ENCODE measurements around the gene TRPV2. TPM values are rescaled to one million over a fixed set of nuclear protein-coding genes. Genes with fewer than 3 reads are reported as not detected.
A peak's percentile ranks its signal among the peaks of the same experiment; 100 is the strongest.

The TRPV2 gene
- total RNA-seq, 2 donors from 2014 or later, result 35.4 to 74.9 TPM

DNA sequence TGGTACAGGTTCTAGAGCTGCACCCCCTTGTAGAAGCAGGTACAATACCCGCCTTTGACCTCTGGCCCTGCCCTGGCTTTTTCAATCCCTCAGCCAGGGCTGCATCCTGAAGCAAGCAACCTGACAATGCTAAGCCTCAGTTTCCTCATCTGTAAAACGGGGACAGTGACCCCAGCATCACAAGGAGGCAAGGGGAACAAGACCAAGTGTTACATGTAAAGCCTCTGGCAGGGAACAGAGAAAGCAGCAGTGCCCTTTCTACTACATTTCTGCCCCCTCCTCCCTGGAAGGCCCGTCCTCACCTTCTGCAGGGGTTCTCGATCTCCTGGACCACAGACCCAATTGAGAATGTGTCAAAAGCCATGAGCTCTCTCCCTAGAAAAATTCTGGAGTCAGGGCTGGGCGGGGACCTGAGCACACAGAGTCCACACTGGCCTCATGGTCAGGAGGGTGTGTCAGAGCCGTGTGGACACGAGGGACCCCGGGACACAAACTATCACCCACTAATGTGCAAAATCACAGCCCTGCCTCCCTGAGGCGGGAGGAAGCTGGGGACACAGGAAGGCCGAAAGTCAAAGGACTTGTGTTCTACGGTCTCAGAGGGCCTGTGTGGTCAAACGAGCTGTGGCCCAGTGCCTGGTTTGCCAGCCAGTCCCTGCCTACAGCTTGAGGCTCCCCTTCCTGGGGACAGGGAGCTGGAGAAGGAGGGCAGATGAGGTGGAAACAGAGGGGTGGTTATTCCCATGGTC lies 49.1 kb downstream of the TRPV2 start:
- H3K27ac Mint-ChIP-seq, result no peak overlapping the region
- H3K4me1 Mint-ChIP-seq, result no peaks in the 10 kb centered on the region
- H3K27me3 Mint-ChIP-seq, result no peaks in the 10 kb centered on the region
- no peaks in the 10 kb centered on the region for H3K36me3 Mint-ChIP-seq (ENCODE audit: low read depth)
- no peaks in the 10 kb centered on the region for H3K9me3 Mint-ChIP-seq
- ATAC-seq (replicated peaks), result no peak
- H3K4me3 Mint-ChIP-seq, result no peak overlapping the region

DNA sequence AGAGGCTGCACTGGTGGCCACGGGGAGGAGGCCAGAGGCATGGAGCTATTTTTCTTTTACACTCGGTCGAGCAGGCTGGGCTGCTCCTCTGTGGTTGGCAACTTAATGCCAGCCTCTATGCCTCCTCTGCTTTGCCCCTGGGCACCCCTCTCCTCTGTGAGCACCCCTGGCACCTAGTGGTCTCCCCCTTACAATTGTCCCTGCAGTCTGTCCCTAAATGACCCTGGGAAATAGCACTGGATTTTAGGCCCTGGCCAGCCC lies 49.6 kb downstream of the TRPV2 start:
- Mint-ChIP-seq H3K27me3 (no peaks in the 10 kb centered on the region), H3K36me3 (ENCODE audit: low read depth) (no peaks in the 10 kb centered on the region), H3K4me3 (no peak overlapping the region), H3K27ac (no peak overlapping the region), H3K9me3 (no peaks in the 10 kb centered on the region), H3K4me1 (no peaks in the 10 kb centered on the region)
- ATAC-seq (replicated peaks), result no peak

DNA sequence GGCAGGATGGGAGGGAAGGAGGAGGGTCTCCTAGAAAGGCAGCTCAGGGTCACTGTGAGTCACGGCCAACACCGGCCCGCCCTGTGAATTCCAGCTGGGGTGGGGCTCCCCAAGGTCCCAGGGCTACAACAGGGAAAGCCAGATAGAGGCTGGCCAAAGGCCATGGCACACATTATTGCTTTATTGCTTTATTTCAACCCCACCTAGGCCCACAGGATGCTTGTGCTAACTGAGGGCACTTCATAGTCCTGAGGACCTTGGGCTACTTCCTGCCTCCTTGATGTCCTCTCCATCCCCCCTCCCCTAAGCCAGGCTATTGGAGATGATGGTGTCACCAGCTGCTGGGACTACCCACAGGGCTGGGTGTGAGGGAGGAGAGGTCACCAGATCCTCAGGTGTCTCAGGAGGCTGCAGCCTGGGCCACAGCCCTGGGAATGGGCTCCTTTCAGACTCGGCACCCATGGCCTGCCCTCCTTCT lies 50.5 kb downstream of the TRPV2 start:
- Mint-ChIP-seq H3K9me3 (no peaks in the 10 kb centered on the region), H3K4me1 (no peaks in the 10 kb centered on the region)
- no peak for ATAC-seq (replicated peaks)

DNA sequence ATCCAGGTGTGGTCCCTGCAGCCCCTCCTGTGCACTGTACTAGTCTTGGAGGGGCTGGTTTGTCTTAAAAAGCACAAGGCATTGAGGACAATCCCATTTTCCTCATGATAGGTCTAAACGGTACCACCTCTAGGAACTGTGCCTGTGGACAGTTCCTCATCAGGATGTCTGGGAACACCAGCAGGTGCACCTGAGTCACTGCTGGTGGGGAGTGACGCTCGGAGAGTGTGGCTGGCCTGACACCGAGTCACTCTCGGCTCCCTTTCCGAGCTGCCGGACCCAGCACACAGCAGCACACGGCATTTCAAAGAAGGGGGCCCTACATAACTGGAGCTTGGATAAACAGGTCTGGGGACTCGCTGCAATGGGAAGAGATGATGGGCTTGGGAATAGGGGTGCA lies 51.0 kb downstream of the TRPV2 start:
- Mint-ChIP-seq H3K27ac (no peak overlapping the region), H3K4me3 (no peak overlapping the region), H3K36me3 (ENCODE audit: low read depth) (no peaks in the 10 kb centered on the region), H3K27me3 (no peaks in the 10 kb centered on the region), H3K9me3 (no peaks in the 10 kb centered on the region), H3K4me1 (no peaks in the 10 kb centered on the region)
- ATAC-seq (replicated peaks), result no peak

More for the DNA sequence above, 50.5 kb downstream of the TRPV2 start:
- Mint-ChIP-seq H3K27ac (no peak overlapping the region), H3K4me3 (no peak overlapping the region), H3K27me3 (no peaks in the 10 kb centered on the region), H3K36me3 (ENCODE audit: low read depth) (no peaks in the 10 kb centered on the region)

DNA sequence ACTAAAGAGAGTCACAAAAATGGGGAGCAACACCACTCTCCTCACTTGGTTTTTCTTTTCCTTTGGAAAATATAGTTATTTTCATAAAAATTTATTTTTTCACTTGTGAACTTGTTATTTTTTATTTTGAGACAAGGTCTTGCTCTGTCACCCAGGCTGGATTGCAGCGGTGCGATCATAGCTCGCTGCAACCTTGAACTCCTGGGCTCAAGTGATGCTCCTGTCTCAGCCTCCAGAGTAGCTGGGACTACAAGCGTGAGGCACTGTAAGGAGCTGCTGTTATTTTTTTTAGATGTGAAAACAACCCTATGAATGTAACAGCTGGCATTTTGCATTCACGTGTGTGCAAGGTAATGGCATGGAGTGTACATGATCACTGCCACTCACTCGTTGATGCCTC lies 51.7 kb downstream of the TRPV2 start:
- ATAC-seq (replicated peaks), result no peak
- Mint-ChIP-seq H3K4me1 (no peaks in the 10 kb centered on the region), H3K27ac (no peak overlapping the region), H3K27me3 (no peaks in the 10 kb centered on the region), H3K4me3 (no peak overlapping the region), H3K9me3 (no peaks in the 10 kb centered on the region), H3K36me3 (ENCODE audit: low read depth) (no peaks in the 10 kb centered on the region)

DNA sequence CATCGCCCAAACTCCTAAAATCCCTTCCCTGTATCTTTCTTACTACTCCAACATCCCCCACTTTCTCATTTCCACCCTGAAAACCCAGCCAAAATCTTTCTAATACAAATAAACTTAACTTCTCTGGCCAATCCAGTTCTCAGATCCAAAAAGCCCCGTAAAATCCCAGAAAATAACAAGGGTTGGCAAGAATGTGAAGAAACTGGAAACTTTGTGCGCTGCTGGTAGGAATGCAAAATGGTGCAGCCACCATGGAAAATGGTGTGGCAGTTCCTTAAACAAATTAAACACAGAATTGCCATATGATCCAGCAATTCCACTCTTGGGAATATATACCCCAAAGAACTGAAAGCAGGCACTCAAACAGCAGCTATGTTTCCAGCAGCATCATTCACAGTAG lies 52.5 kb downstream of the TRPV2 start:
- no peaks in the 10 kb centered on the region for H3K36me3 Mint-ChIP-seq (ENCODE audit: low read depth)
- no peak overlapping the region for H3K4me3 Mint-ChIP-seq
- no peaks in the 10 kb centered on the region for H3K4me1 Mint-ChIP-seq
- no peak for ATAC-seq (replicated peaks)
- H3K27ac Mint-ChIP-seq, result no peak overlapping the region
- H3K27me3 Mint-ChIP-seq, result no peaks in the 10 kb centered on the region
- no peaks in the 10 kb centered on the region for H3K9me3 Mint-ChIP-seq

DNA sequence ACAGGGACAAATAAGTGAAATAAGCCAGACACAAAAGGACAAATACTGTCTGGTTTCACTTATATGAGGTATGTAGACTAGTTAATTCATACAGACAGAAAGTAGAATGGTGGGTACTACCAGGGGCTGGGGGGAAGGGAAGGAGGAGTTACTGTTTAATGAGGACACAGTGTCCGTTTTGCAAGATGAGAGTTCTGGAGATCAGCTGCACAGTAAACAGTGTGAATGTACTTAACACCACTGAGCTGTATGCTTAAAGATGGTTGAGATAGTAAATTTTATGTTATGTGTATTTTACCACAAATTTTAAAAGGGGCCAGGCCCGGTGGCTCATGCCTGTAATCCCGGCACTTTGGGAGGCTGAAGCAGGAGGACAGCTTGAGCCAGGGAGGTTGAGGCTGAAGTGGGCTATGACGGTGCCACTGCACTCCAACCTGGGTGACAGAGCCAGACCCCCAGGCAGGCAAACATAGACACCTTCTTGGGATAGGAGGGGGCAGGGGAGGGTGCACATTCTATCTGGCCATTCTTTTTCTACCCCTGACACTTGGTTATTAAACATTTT lies 53.1 kb downstream of the TRPV2 start:
- Mint-ChIP-seq H3K36me3 (ENCODE audit: low read depth) (no peaks in the 10 kb centered on the region), H3K9me3 (no peaks in the 10 kb centered on the region), H3K4me3 (no peak overlapping the region), H3K4me1 (no peaks in the 10 kb centered on the region), H3K27me3 (no peaks in the 10 kb centered on the region), H3K27ac (no peak overlapping the region)
- no peak for ATAC-seq (replicated peaks)

DNA sequence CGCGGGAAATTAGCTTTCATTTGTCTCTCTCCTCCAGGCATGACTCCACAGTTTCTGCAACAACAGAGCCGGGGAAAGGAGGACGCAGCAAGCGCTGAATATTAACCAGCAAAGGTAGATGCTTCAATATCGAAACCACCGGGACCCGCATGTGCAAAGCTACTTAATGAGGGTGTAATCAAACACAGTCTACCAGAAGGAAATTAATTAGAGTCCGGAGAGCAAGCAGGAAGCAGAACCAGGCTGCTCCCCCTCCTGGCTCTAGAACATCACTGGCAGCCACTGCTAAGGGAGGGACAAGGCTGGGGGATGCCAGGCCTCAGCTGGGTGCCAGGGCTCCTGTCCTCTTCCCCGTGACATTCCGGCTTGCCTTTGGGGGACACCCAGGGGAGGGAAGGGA lies 54.9 kb downstream of the TRPV2 start:
- H3K27me3 Mint-ChIP-seq, result no peaks in the 10 kb centered on the region
- H3K9me3 Mint-ChIP-seq, result no peaks in the 10 kb centered on the region
- H3K36me3 Mint-ChIP-seq (ENCODE audit: low read depth), result no peaks in the 10 kb centered on the region
- ATAC-seq (replicated peaks), result no peak
- H3K4me1 Mint-ChIP-seq, result no peaks in the 10 kb centered on the region
- no peak overlapping the region for H3K4me3 Mint-ChIP-seq
- H3K27ac Mint-ChIP-seq, result no peak overlapping the region

DNA sequence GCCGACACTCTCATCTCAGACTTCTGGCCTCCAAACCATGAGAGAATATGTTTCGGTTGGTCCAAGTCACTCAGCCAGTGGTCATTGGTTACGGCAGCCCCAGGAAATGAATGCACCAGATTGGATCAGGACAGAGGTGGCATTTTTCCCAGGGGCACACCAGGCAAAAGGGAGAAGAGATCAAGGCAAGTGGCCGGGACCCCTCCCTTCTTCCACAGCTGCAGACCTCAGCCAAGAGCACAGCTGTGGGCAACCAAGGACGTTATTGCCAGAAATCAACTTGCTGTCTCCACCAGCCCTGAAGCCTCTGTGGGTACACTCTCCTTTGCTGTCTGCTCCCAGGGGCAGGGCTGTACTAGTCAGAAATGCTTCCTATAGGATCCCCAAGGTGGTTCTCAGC lies 55.9 kb downstream of the TRPV2 start:
- ATAC-seq (replicated peaks), result no peak
- H3K9me3 Mint-ChIP-seq, result no peaks in the 10 kb centered on the region
- H3K4me1 Mint-ChIP-seq, result no peaks in the 10 kb centered on the region
- H3K36me3 Mint-ChIP-seq (ENCODE audit: low read depth), result no peaks in the 10 kb centered on the region
- no peaks in the 10 kb centered on the region for H3K27me3 Mint-ChIP-seq
- H3K27ac Mint-ChIP-seq, result peak overlapping the region; percentile 31
- H3K4me3 Mint-ChIP-seq, result no peak overlapping the region

DNA sequence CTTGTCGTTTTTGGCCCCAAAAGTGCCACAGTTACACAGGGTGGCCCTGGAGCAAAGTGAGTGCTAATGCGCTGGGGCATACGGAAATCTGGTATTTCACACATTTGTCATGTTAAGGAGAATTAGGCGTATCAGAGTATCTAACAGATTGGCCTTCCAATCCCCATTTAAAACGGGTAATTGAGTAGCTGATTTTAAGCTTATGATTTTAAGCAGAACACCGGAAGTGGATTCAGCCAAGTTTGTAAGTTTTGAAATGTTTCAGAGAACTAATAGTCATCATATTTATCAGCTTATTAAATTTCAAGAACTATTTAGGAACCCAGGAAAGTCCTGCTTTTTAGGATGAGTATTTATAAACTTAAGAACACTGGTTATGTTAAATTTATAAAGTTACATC lies 57.2 kb downstream of the TRPV2 start:
- Mint-ChIP-seq H3K27me3 (no peaks in the 10 kb centered on the region), H3K4me3 (no peak overlapping the region), H3K27ac (no peak overlapping the region), H3K36me3 (ENCODE audit: low read depth) (no peaks in the 10 kb centered on the region), H3K9me3 (no peaks in the 10 kb centered on the region), H3K4me1 (no peaks in the 10 kb centered on the region)
- ATAC-seq (replicated peaks), result no peak

DNA sequence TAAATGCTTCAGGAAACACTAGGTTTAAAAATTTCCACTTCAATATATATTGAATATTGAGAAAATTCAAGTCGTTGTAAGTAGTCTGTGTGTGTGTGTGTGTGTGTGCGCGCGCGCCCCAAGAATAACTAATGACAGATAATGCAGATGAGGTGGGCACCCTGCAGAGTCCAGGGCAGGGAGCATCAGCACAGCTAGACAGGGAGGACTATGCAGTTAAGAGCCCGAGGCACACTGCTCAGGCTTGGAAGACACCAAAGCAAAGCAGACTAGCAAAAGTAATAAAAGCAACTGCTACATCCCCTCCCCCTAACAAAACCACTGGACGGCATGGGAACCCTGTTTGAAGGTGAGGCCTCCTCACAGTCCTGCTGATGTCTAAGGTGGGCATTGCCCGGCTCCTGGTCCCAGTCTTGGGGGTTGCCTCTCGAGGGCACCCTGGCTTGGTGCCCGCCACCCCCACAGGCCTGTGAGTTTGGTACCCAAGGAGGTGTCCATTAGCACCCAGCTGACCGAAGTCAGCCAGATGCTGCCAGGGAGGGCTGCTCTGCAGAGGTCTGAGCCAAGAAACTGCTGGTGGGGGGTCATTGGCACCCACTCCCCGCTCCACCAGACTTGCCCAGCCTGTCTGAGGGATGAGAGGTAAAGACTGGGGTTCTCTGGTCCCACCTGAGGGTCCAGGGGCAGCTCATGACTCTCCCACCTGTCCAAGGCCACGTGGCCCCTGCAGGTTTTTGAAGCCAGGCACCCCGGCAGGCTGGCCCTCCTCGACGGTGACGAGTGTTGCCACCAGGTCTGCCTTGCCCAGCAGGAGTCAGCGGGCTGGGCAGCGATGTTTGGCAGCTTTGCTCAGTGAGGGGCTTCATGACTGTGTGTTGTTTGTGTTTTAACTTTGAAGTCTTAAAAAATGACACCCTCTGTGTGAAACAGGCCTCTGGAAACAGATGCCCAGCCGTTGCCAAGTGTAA lies 58.0 kb downstream of the TRPV2 start:
- Mint-ChIP-seq H3K9me3 (no peaks in the 10 kb centered on the region), H3K4me1 (no peaks in the 10 kb centered on the region), H3K4me3 (no peak overlapping the region), H3K27me3 (no peaks in the 10 kb centered on the region), H3K36me3 (ENCODE audit: low read depth) (no peaks in the 10 kb centered on the region), H3K27ac (no peak overlapping the region)
- ATAC-seq (replicated peaks), result no peak

DNA sequence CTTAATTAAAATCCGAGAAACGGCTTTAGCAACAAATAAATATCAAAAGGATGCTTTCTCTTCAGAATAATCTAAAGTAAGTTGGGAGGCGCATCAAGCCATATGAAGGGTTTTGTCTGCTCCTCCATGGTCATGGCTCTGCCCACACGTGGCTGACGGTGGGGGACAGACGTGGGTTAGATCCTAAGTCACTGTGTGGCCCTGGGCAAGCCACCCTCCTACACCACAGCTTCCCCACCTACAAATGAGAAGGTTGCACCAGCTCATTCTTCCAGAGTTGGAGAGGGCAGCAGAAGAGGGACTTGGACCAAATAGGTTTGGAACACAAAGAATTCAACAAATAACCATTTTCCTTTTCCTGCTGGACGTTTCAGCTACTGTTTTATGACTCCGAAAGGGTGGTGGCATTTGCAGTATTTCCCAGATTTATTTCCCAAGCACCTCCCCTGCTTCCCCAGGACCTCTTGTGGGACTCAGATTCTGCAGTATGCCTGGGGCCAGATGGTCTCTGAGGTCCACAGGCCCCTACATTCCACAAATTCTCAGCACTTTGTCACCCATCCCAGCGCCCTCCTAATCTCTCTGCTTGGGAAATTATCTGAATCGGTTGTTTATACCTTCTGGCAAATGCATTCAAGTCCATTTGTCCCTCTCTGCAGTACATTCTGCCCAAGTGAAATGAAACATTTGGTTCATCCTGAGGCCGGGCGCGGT lies 58.8 kb downstream of the TRPV2 start:
- no peak for ATAC-seq (replicated peaks)
- Mint-ChIP-seq H3K4me1 (no peaks in the 10 kb centered on the region), H3K9me3 (no peaks in the 10 kb centered on the region), H3K4me3 (no peak overlapping the region), H3K27me3 (no peaks in the 10 kb centered on the region), H3K27ac (no peak overlapping the region), H3K36me3 (ENCODE audit: low read depth) (no peaks in the 10 kb centered on the region)

DNA sequence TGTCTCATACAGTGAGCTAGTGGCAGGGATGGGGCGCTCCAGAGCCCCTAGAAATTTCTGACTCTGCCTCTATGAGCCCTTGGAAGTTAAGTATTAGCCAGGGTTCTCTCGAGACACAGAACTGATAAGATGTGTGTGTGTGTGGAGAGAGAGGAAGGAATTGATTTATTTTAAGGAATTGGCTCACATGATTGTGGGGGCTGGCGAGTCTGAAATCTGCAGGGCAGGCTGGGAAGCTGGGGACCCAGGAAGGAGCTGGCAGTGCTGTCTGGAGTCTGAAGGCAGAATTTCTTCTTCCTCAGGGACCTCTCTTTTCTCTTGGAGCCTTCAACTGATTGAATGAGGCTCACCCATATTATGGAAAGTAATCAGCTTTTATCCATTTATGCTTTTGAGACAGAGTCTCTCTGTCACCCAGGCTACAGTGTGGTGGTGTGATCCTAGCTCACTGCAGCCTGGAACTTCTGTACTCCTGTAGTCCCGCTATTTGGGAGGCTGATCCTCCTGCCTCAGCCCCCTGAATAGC lies 59.9 kb downstream of the TRPV2 start:
- Mint-ChIP-seq H3K4me1 (no peaks in the 10 kb centered on the region), H3K9me3 (no peaks in the 10 kb centered on the region), H3K36me3 (ENCODE audit: low read depth) (no peaks in the 10 kb centered on the region), H3K4me3 (no peak overlapping the region), H3K27me3 (no peaks in the 10 kb centered on the region), H3K27ac (no peak overlapping the region)
- ATAC-seq (replicated peaks), result no peak

DNA sequence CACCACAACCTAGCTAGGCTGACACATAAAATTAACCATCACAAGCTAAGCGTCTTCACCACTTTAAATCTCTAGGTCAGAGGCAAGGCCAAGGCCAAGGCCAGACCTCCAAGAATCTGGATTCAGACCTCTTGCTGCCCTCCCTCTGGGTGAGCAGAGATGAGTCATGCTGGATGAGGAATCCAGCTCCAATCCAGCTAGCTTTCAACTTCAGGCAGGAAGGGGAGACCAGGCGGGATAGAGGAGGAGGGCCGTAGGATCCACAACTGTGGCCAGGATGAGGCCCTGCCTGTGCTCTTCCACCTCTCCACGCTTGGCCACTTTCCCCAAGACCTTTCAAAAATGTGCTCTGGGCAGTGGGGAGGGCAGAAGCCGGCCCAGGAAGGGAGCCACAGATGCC lies 61.9 kb downstream of the TRPV2 start:
- Mint-ChIP-seq H3K36me3 (ENCODE audit: low read depth) (no peaks in the 10 kb centered on the region), H3K9me3 (no peaks in the 10 kb centered on the region), H3K4me1 (no peaks in the 10 kb centered on the region), H3K27ac (no peak overlapping the region), H3K4me3 (no peak overlapping the region), H3K27me3 (no peaks in the 10 kb centered on the region)
- no peak for ATAC-seq (replicated peaks)
